A549 (cell line): ENCODE results near the gene MLANA.
A peak's percentile ranks its signal among the peaks of the same experiment; 100 is the strongest.

Experiments used
- CTCF ChIP-seq: fragments of >200 bp; sonication (Bioruptor Twin); formaldehyde crosslinking; IDR thresholded peaks from 3 replicates; pipeline ENCODE4 v1.5.1; 2016
- ESRRA ChIP-seq: fragments of 150-350 bp; IDR thresholded peaks from 2 replicates; pipeline ENCODE4 v1.6.1; 2014; ENCODE audit warnings: mild to moderate bottlenecking, low read length, borderline replicate concordance
- ZC3H11A ChIP-seq: fragments of 450-650 bp; IDR thresholded peaks from 2 replicates; pipeline ENCODE4 v1.6.1; 2014; ENCODE audit warnings: antibody characterized with exemption, mild to moderate bottlenecking

- no peak for TF ChIP-seq ESRRA
- no peak for TF ChIP-seq ZC3H11A
- TF ChIP-seq CTCF = peak; percentile 92
These were observed 4.4 kb upstream of the MLANA start for GRCh38 chr9:5886114-5886939.
